NCI-H82 (cell line): ENCODE results near the gene SSTR3.
"Not testable (repeated sequence)": the region's sequence is repeated elsewhere in the genome, so short reads cannot be mapped to it uniquely, and the experiment has no call there.

Experiments used
- DNase-seq: peaks from one replicate; lab custom pipeline; 2025; lab: John Stamatoyannopoulos, UW

SSTR3 gene

DNA sequence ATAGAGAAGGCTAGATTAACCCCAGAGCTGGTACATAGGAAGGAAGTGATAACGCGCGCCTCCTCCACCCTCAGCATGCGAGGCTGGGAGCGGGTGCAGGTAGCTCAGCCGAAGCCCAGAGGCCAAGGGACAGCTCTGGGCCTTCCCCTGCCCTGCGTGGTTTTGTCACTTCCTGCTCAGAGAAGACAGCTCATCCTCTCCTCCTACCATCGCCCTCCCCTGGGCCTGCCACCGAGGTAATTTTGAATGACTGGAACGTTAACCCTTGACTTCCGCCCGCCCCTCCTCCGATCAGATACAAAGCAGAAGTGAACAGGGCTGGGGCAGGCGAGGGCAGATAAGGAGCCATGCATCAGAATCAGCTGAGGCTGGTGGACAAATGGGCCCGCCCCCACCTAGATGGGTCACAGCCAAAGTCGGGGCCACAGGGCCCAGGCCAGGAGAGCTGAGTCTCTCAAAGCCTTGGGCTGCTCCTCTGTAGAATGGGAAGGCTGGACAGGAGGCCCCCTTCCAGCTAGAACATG is 30.2 kb upstream of the SSTR3 start:
- DNase-seq = no peak

- no peak for DNase-seq
Measured at GRCh38 chr22:37241351-37242142, 29.3 kb upstream of the SSTR3 start.

DNA sequence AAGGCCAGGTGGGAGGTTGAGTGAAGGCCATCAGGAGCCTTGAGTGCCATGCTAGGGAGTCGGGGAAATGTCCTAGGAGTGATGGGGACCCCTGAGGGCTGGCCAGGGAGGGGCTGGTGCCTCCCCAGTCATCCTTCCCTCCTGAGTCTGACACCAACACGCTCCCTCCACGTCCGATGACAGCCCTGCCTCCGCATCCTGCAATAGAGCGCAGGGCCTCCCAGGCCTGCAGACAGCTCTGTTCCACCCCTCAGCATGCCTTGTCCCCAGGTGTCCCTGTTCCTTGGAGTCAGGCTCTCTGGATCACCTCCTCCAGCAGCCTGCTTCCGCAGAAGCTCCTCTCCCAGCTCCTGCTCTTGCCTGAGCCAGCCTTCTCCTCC is 28.7 kb upstream of the SSTR3 start:
- no peak for DNase-seq

DNA sequence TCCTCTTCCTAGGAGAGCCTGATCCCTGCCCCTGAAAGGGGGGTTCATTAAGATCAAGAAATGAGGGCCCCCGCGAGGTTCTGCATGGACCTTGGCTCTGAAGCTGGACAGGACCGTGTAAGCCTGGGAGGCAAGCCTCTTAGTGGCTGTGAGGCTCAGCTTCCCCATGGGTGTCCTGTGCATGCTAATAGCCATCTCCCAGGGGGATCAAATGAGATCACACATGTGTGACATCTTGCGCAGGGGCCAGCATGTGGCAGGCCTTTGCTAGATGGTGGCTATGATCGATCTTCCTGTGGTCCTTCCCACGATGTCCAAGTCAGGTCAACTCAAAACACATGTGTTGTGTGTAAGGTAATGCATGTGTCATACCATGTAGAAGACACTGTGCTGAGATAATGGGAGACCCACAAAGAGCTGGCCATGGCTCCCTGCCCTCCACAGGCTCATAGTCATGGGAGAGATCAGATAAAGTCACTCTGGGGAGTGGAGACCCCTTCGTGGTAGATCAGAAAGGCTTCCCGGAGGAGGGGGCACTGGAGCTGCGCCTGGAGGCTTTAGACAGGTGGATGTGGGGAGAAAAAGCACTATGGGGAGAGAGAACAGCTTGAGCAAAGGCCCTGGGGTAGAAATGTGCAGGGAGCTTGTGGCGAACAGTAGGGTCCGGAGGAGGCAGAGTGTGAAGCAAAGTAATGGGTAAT is 28.1 kb upstream of the SSTR3 start:
- peak; percentile 10 for DNase-seq

- no peak for DNase-seq
Measured at GRCh38 chr22:37239336-37240239, 27.3 kb upstream of the SSTR3 start.

- DNase-seq = no peak
Measured at GRCh38 chr22:37237371-37238268, 25.3 kb upstream of the SSTR3 start.

DNA sequence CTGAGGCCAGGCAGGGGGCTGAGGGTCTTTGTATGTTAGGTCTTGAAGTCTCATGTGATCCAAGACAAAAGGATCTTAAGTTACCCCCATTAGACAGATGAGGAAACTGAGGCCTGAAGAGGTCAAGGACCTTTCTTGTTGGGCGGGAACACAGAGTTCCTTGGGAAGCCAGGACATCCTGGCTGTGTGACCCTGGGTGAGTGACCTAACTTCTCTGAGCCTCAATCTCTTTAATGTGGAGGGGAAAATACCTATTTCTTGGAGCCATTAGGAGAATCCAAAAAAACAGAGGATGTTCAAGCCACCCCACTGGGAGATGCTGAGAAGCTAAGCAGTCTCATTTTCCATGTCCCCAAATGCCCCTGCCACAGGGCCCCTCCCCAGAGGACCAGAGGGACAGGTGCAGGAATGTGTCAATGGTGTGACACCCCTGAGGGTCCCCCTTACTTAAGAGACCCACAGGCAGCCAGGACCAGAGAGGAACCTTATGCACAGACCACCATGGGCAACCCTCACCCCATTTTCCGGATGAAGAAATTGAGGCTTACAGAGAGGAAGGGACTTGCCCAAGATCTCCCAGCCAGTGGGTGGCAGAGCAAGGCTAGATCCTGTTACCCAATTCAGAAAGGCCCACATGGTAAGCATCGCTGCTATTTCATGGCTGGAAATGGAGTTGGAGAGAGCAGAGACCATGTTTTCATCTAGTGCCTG is 23.8 kb upstream of the SSTR3 start:
- no peak for DNase-seq

- no peak for DNase-seq
Measured at GRCh38 chr22:37234736-37235711, 22.7 kb upstream of the SSTR3 start.

GRCh38 chr22:37233751-37234631 is 21.7 kb upstream of the SSTR3 start:
- DNase-seq = no peak

DNA sequence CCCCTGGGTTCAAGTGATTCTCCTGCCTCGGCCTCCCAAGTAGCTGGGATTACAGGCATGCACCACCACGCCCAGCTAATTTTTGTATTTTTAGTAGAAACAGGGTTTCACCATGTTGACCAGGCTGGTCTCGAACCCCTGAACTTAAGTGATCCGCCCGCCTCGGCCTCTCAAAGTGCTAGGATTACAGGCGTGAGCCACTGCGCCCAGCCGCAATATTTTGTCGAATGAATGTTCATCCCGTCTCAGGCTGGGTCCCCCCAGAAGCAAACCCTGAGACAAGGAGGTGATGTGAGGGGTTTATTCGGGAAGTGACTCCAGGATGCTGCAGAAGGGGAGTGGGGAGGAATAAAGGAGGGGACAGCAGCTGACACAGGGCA is 21.1 kb upstream of the SSTR3 start:
- DNase-seq = not testable (repeated sequence)

DNA sequence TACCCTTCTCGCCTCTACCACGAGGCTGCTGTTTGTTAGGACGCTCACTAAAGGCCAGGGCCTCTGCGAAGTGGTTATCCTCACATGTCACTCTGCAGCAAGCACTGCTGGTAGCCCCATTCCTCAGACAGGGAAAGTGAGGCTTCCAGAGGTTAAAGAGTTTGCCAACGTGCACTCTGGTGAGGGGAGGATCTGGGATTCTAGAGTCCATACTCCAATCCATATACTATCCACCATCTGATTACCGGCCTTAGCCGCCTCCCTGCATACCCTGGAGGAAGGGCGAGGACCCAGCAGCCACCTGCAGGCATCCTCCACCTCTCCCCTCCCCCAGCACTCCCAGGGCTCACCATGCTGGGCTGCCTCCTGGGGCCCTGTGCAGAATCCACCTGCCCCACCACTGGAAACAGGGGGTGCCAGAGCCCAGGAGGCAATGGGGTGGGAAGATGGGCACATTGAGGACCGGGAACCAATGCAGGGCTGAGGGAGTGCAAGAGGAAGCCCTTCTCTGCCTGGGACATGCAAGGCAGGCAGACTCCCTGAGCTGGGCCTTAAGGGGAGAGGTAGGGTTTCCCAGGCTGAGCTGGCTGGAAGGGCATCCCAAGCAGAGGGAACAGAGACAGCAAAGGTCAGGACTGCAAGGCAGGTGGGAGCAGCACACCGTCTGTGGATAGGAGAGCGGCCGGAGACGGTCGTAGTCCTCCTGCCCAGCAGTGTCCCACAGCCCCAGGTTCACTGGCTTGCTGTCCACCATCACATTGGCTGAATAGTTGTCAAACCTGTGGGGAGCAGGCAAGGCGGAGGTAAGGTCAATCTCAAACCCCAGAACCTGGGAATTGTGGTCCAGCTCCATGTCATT is 20.1 kb upstream of the SSTR3 start:
- DNase-seq = no peak

- DNase-seq = no peak
Measured at GRCh38 chr22:37231406-37232139, 19.3 kb upstream of the SSTR3 start.

GRCh38 chr22:37230673-37231405 is 18.6 kb upstream of the SSTR3 start:
- DNase-seq = no peak

- DNase-seq = no peak
Measured at GRCh38 chr22:37229805-37230672, 17.8 kb upstream of the SSTR3 start.
